ENCODE results near the gene SPEG.

DNA sequence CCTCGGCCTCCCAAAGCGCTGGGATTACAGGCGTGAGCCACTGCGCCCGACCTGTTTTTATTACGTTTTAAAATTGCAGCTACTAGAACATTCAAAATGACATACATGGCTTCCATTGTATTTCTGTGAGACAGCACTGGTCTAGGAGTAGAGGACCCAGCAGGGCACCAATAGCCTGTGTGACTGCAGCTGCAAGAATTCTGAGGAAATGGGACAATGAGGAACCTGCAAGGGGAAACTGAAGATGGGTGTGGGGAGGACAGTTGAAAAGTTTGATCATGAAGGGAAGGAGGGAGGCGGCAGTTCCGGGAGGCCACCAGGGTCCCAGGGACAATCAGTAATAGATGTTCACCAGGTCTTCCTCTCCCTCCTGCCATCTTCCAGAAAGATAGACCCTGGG, 33.0 kb upstream of the SPEG start:
- TF ChIP-seq, protein P1, sequence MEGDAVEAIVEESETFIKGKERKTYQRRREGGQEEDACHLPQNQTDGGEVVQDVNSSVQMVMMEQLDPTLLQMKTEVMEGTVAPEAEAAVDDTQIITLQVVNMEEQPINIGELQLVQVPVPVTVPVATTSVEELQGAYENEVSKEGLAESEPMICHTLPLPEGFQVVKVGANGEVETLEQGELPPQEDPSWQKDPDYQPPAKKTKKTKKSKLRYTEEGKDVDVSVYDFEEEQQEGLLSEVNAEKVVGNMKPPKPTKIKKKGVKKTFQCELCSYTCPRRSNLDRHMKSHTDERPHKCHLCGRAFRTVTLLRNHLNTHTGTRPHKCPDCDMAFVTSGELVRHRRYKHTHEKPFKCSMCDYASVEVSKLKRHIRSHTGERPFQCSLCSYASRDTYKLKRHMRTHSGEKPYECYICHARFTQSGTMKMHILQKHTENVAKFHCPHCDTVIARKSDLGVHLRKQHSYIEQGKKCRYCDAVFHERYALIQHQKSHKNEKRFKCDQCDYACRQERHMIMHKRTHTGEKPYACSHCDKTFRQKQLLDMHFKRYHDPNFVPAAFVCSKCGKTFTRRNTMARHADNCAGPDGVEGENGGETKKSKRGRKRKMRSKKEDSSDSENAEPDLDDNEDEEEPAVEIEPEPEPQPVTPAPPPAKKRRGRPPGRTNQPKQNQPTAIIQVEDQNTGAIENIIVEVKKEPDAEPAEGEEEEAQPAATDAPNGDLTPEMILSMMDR (IDR thresholded peaks at IDR 0.05 in 8 of 11, conservative IDR thresholded peaks at IDR 0.05 in 3 of 11) = no peak
- no peak for TF ChIP-seq POLR2AphosphoS5 (IDR thresholded peaks at IDR 0.05)
